ENCODE results near the gene PXDC1.

DNA sequence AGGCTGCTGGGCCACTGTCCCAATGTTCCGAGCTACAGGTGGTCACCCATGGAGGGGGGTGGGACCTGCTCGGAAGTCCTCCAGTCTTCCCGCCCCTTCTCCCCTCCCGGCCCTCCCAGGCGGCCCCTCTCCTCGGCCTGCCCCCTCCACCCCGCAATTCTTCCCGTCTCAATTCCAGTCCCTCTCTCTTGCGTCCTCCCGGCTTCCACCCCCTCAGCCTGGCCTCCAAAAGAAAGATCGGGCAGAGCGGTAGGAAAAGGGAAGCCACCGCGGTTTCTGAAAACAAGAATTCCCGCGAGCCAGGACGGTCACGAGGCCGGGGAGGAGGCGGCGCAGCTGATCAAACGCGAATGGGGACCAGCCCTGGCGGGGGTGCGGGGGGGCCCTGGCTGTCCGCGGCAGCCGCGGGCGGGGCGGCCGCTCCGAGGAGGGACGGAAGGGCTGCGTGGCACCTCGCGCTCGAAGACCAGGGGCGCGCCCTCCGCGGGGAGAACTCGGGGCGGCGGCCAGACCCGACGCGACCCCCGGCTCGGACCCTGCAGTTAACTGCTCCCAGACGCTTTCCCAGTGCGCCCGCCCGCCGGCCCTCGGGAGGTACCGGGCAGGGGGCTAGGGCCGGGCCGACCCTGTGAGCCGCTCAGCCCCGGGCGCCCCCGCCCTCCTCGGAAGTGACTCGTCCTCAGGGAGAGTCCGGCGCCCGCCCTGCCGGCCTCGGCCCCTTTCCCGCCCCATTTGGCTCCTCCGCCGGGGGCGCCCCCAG, 1.0 kb downstream of the PXDC1 start:
- TF ChIP-seq, protein P1, sequence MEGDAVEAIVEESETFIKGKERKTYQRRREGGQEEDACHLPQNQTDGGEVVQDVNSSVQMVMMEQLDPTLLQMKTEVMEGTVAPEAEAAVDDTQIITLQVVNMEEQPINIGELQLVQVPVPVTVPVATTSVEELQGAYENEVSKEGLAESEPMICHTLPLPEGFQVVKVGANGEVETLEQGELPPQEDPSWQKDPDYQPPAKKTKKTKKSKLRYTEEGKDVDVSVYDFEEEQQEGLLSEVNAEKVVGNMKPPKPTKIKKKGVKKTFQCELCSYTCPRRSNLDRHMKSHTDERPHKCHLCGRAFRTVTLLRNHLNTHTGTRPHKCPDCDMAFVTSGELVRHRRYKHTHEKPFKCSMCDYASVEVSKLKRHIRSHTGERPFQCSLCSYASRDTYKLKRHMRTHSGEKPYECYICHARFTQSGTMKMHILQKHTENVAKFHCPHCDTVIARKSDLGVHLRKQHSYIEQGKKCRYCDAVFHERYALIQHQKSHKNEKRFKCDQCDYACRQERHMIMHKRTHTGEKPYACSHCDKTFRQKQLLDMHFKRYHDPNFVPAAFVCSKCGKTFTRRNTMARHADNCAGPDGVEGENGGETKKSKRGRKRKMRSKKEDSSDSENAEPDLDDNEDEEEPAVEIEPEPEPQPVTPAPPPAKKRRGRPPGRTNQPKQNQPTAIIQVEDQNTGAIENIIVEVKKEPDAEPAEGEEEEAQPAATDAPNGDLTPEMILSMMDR (IDR thresholded peaks at IDR 0.05): no peak
- TF ChIP-seq POLR2A (IDR thresholded peaks at IDR 0.05): peak in 1 of 2 donors; percentile 78
